Transverse colon (tissue), 4 donors: Measurements from ENCODE around the gene CCDC12. TPM values are rescaled to one million over a fixed set of nuclear protein-coding genes. Genes with fewer than 3 reads are reported as not detected.

ENCODE experiments used
- DNase-seq: peaks from one replicate; pipeline ENCODE4 v3.0.0-alpha.2; 2019
- H3K27ac ChIP-seq, 4 donors: fragments of 200-600 bp; sonication (generic); 2 replicates each; pipeline ENCODE4 v1.5.1; 2016 to 2018; ENCODE audit warnings: inconsistent platforms in 4 of 4
- H3K27me3 ChIP-seq: fragments of 200-600 bp; sonication (generic); 2 replicates; pipeline ENCODE4 v1.5.1; 2017; ENCODE audit warnings: inconsistent platforms
- H3K36me3 ChIP-seq, 4 donors: fragments of 200-600 bp; sonication (generic); 2 replicates each; pipeline ENCODE4 v1.5.1; 2017 to 2019; ENCODE audit warnings: inconsistent platforms in 4 of 4
- H3K4me1 ChIP-seq, 4 donors: fragments of 200-600 bp; sonication (generic); 2 replicates each; pipeline ENCODE4 v1.5.1; 2017 to 2020; ENCODE audit warnings: inconsistent platforms in 4 of 4
- H3K4me3 ChIP-seq, 4 donors: fragments of 200-600 bp; sonication (generic); 1 replicate in 1 of 4; 2 replicates in 3 of 4; pipeline versions ENCODE4 v1.5.1 to v1.6.1; 2017 to 2019; ENCODE audit warnings: inconsistent platforms in 4 of 4
- H3K9me3 ChIP-seq, 2 donors: fragments of 200-600 bp; sonication (generic); 2 replicates each; pipeline ENCODE4 v1.5.1; 2017 to 2019; ENCODE audit warnings: inconsistent platforms in 2 of 2
- EP300 ChIP-seq: sonication (generic); formaldehyde crosslinking; IDR thresholded peaks from one replicate; pipeline ENCODE4 v1.6.1; 2017; ENCODE audit warnings: antibody characterized with exemption, low read depth
- POLR2A ChIP-seq: fragments of 450-650 bp; IDR thresholded peaks from one replicate; pipeline ENCODE4 v1.6.1; 2016; ENCODE audit warnings: antibody characterized with exemption, mild to moderate bottlenecking, moderate library complexity
- POLR2AphosphoS5 ChIP-seq, 3 donors: sonication (generic); formaldehyde crosslinking; IDR thresholded peaks; one replicate each; pipeline ENCODE4 v1.6.1; 2016; ENCODE audit warnings: antibody characterized with exemption in 3 of 3
- WGBS, 2 donors: methylation state at CpG; one replicate each; pipeline ENCODE4 v1.1.5; 2018; ENCODE audit warnings: low coverage in 1 of 2; 5-methylcytosine and 5-hydroxymethylcytosine counted together
- in situ Hi-C, 4 donors: fragments of 200-750 bp; cut with MboI; loops; one replicate each; pipeline versions ENCODE4 v1.15.0 to v1.15.1; 2017; ENCODE audit warnings: low sequenced_read_pairs in 3 of 4, low pct_ligation_motif_present in 1 of 4, low pct_unique_long_range_greater_than_20kb in 1 of 4
- intact Hi-C: fragments of 100-400 bp; cut with DNase I; formaldehyde crosslinking; loops from one replicate; pipeline ENCODE4 v1.15.1; 2023; ENCODE audit warnings: low total_unique reads
- total RNA-seq, 4 donors: library from RNA; depleted of rRNA; stranded (reverse); fragments of >200 nt; gene quantifications; one replicate each; pipeline ENCODE4 v1.1.0, GENCODE V29; 2016
- TF ChIP-seq, protein P1 (sequence below), 5 experiments: fragments of 200-600 bp in 3 of 5; fragments of 450-650 bp in 2 of 5; sonication (generic) in 3 of 5; IDR thresholded peaks; 1 replicate in 2 of 5; 2 replicates in 3 of 5; pipeline ENCODE4 v1.5.1; 2016 to 2017; ENCODE audit warnings: antibody characterized with exemption in 5 of 5, inconsistent platforms in 3 of 5, mild to moderate bottlenecking in 2 of 5, moderate library complexity in 1 of 5

Gene CCDC12
- total RNA-seq, 4 donors from 2014 or later: 50.1 to 72.9 (median 53.0) TPM

DNA sequence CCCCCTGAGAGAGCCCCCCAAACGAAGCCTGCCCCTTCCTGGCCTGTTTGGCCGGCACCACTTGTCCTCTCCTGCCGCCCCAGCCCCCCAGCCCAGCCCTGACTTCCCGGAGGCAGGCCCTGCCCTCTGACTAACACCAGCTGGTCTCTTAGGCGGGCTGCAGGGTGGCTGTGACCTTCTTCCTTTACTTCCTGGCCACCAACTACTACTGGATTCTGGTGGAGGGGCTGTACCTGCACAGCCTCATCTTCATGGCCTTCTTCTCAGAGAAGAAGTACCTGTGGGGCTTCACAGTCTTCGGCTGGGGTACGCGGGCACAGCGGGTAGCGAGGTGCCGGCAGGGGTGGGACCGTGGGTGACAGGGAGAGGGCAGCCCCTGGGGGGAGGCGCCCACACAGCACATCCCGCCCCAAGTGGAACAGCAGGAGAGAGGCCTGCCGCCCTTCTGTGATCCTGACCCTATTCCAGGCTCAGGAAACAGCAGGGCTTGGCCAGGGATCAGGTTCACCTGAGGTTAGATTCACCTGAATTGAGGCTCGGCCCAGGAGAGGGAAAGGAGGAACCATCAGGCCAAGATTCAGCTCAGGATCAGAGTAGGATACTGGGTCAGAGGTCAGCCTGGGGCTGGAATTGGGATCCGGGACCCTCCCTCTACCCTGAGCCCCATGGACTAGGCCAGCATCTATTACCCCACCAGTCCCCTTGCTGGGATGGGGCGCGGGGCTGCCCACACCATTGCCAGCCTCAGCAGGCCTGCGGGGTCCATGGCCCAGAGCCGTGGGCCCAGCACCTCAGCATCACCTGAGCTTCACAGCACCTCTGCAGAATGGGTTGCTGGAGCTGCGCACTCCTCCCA lies 77.2 kb downstream of the CCDC12 start:
- in situ Hi-C loops: loop anchor here in 3 of 4 donors (5.0 to 10.0 kb wide), 2 partner anchors 185 to 187 kb away; partner anchors contain the start of gene PRSS50 (in 2 of the 3)
- intact Hi-C loops: no loop called here
- H3K27me3 ChIP-seq: peaks cover 20% of the 10 kb centered on the region
- no peak overlapping the region for H3K4me3 ChIP-seq
- no peak for DNase-seq
- H3K4me1 ChIP-seq: peaks cover 0 to 10% (median 8%) of the 10 kb centered on the region in 4 donors
- no peaks in the 10 kb centered on the region for H3K9me3 ChIP-seq
- TF ChIP-seq EP300 (no peak), POLR2A (no peak), POLR2AphosphoS5 (IDR thresholded peaks at IDR 0.05) (no peak)
- TF ChIP-seq, protein P1, sequence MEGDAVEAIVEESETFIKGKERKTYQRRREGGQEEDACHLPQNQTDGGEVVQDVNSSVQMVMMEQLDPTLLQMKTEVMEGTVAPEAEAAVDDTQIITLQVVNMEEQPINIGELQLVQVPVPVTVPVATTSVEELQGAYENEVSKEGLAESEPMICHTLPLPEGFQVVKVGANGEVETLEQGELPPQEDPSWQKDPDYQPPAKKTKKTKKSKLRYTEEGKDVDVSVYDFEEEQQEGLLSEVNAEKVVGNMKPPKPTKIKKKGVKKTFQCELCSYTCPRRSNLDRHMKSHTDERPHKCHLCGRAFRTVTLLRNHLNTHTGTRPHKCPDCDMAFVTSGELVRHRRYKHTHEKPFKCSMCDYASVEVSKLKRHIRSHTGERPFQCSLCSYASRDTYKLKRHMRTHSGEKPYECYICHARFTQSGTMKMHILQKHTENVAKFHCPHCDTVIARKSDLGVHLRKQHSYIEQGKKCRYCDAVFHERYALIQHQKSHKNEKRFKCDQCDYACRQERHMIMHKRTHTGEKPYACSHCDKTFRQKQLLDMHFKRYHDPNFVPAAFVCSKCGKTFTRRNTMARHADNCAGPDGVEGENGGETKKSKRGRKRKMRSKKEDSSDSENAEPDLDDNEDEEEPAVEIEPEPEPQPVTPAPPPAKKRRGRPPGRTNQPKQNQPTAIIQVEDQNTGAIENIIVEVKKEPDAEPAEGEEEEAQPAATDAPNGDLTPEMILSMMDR (IDR thresholded peaks at IDR 0.05): no peak
- no peak overlapping the region for H3K27ac ChIP-seq
- no peaks in the 10 kb centered on the region for H3K36me3 ChIP-seq
- 20 to 82% methylated on average over 2 to 22 of the region's 22 CpGs for WGBS, 2 donors

GRCh38 chr3:46898321-46899150 lies 78.0 kb downstream of the CCDC12 start:
- H3K36me3 ChIP-seq: no peaks in the 10 kb centered on the region
- H3K4me3 ChIP-seq: peak overlapping the region in 1 of 4 donors; percentile 0
- DNase-seq: no peak
- WGBS, 2 donors: 5 to 17% methylated on average over 4 to 57 of the region's 71 CpGs
- intact Hi-C loops: no loop called here
- peaks cover 0 to 10% (median 8%) of the 10 kb centered on the region in 4 donors for H3K4me1 ChIP-seq
- in situ Hi-C loops: loop anchor here in 2 of 4 donors (5.0 to 10.0 kb wide), 2 partner anchors 184 to 186 kb away; partner anchors contain the start of gene PRSS50 (in 1 of the 2)
- no peaks in the 10 kb centered on the region for H3K9me3 ChIP-seq
- no peak for TF ChIP-seq POLR2AphosphoS5 (IDR thresholded peaks at IDR 0.05)
- TF ChIP-seq POLR2A: no peak
- TF ChIP-seq, protein P1 (IDR thresholded peaks at IDR 0.05): no peak
- TF ChIP-seq EP300: no peak
- H3K27ac ChIP-seq: no peak overlapping the region
- peaks cover 25% of the 10 kb centered on the region for H3K27me3 ChIP-seq

GRCh38 chr3:46897829-46898320 lies 78.7 kb downstream of the CCDC12 start:
- TF ChIP-seq EP300 (no peak), POLR2AphosphoS5 (IDR thresholded peaks at IDR 0.05) (no peak), POLR2A (no peak)
- TF ChIP-seq, protein P1 (IDR thresholded peaks at IDR 0.05): no peak
- WGBS, 2 donors: 63% methylated on average over 15 of the region's 15 CpGs; no CpG with 5 or more reads in 1 of the 2 donors
- Histone ChIP-seq H3K4me3 (no peak overlapping the region), H3K9me3 (no peaks in the 10 kb centered on the region), H3K4me1 (peaks cover 0 to 11% (median 10%) of the 10 kb centered on the region in 4 donors), H3K27me3 (peaks cover 31% of the 10 kb centered on the region), H3K36me3 (no peaks in the 10 kb centered on the region), H3K27ac (no peak overlapping the region)
- in situ Hi-C loops (loop anchor here in 2 of 4 donors (5.0 to 10.0 kb wide), 2 partner anchors 183 to 186 kb away; partner anchors contain the start of gene PRSS50 (in 1 of the 2)), intact Hi-C loops (no loop called here)
- no peak for DNase-seq
